ENCODE measurements around the gene RNU6-7.

Gene RNU6-7

GRCh38 chr14:32230695-32231280 lies 28.9 kb downstream of the RNU6-7 start:
- Histone ChIP-seq H3K4me1 (ENCODE audit: low read depth, poor library complexity, severe bottlenecking) (no peaks in the 10 kb centered on the region), H3K9ac (no peak overlapping the region), H3K4me3 (IDR thresholded peaks at IDR 0.05; ENCODE audit: insufficient read depth, low read depth, low read length) (no peak overlapping the region), H3K27me3 (ENCODE audit: insufficient read depth, low read depth) (no peaks in the 10 kb centered on the region), H3K36me3 (ENCODE audit: insufficient read depth) (no peaks in the 10 kb centered on the region), H3K79me2 (ENCODE audit: insufficient read depth, low read depth) (no peaks in the 10 kb centered on the region), H2AFZ (ENCODE audit: low read depth) (no peak overlapping the region), H4K20me1 (ENCODE audit: insufficient read depth) (no peaks in the 10 kb centered on the region), H3K4me2 (no peak overlapping the region), H3K27ac (no peak overlapping the region)
- no peak for TF ChIP-seq CTCF (conservative IDR thresholded peaks at IDR 0.05; ENCODE audit: low read depth, low read length)

- no peaks in the 10 kb centered on the region for H4K20me1 ChIP-seq (ENCODE audit: insufficient read depth)
- no peak overlapping the region for H3K27ac ChIP-seq
- no peak overlapping the region for H2AFZ ChIP-seq (ENCODE audit: low read depth)
- no peaks in the 10 kb centered on the region for H3K36me3 ChIP-seq (ENCODE audit: insufficient read depth)
- no peaks in the 10 kb centered on the region for H3K79me2 ChIP-seq (ENCODE audit: insufficient read depth, low read depth)
- no peak overlapping the region for H3K4me2 ChIP-seq
- no peak overlapping the region for H3K4me3 ChIP-seq (IDR thresholded peaks at IDR 0.05; ENCODE audit: insufficient read depth, low read depth, low read length)
- no peaks in the 10 kb centered on the region for H3K4me1 ChIP-seq (ENCODE audit: low read depth, poor library complexity, severe bottlenecking)
- no peak overlapping the region for H3K9ac ChIP-seq
- TF ChIP-seq CTCF (conservative IDR thresholded peaks at IDR 0.05; ENCODE audit: low read depth, low read length): no peak
- no peaks in the 10 kb centered on the region for H3K27me3 ChIP-seq (ENCODE audit: insufficient read depth, low read depth)
Measured at GRCh38 chr14:32232481-32232880, 30.6 kb downstream of the RNU6-7 start.

- H3K4me3 ChIP-seq (IDR thresholded peaks at IDR 0.05; ENCODE audit: insufficient read depth, low read depth, low read length): no peak overlapping the region
- no peaks in the 10 kb centered on the region for H3K36me3 ChIP-seq (ENCODE audit: insufficient read depth)
- H3K79me2 ChIP-seq (ENCODE audit: insufficient read depth, low read depth): no peaks in the 10 kb centered on the region
- TF ChIP-seq CTCF (conservative IDR thresholded peaks at IDR 0.05; ENCODE audit: low read depth, low read length): no peak
- H4K20me1 ChIP-seq (ENCODE audit: insufficient read depth): no peaks in the 10 kb centered on the region
- no peak overlapping the region for H3K4me2 ChIP-seq
- H3K27ac ChIP-seq: no peak overlapping the region
- H3K4me1 ChIP-seq (ENCODE audit: low read depth, poor library complexity, severe bottlenecking): no peaks in the 10 kb centered on the region
- no peak overlapping the region for H2AFZ ChIP-seq (ENCODE audit: low read depth)
- H3K27me3 ChIP-seq (ENCODE audit: insufficient read depth, low read depth): no peaks in the 10 kb centered on the region
- H3K9ac ChIP-seq: no peak overlapping the region
Measured at GRCh38 chr14:32233260-32233659, 31.4 kb downstream of the RNU6-7 start.

- Histone ChIP-seq H3K4me3 (IDR thresholded peaks at IDR 0.05; ENCODE audit: insufficient read depth, low read depth, low read length) (no peak overlapping the region), H3K27ac (no peak overlapping the region), H3K4me1 (ENCODE audit: low read depth, poor library complexity, severe bottlenecking) (no peaks in the 10 kb centered on the region), H4K20me1 (ENCODE audit: insufficient read depth) (no peaks in the 10 kb centered on the region), H3K79me2 (ENCODE audit: insufficient read depth, low read depth) (no peaks in the 10 kb centered on the region), H3K4me2 (no peak overlapping the region), H2AFZ (ENCODE audit: low read depth) (no peak overlapping the region), H3K27me3 (ENCODE audit: insufficient read depth, low read depth) (no peaks in the 10 kb centered on the region), H3K9ac (no peak overlapping the region), H3K36me3 (ENCODE audit: insufficient read depth) (no peaks in the 10 kb centered on the region)
- TF ChIP-seq CTCF (conservative IDR thresholded peaks at IDR 0.05; ENCODE audit: low read depth, low read length): no peak
Measured at GRCh38 chr14:32244404-32244803, 42.6 kb downstream of the RNU6-7 start.

Measured in KMS-11 (cell line).